Activated CD4-positive, alpha-beta T cell treated with anti-CD3 and anti-CD28 coated beads, Interleukin-2, Interleukin-6, amounts not matched to agents 100 ng/mL and 50 ng/mL, durations not matched to agents 16 hours and 8 hours (primary cell): Measurements from ENCODE around the gene SLC12A7.

Source experiments
- DNase-seq: peaks from one replicate; pipeline ENCODE4 v3.0.0-alpha.2; 2020

SLC12A7 gene

DNA sequence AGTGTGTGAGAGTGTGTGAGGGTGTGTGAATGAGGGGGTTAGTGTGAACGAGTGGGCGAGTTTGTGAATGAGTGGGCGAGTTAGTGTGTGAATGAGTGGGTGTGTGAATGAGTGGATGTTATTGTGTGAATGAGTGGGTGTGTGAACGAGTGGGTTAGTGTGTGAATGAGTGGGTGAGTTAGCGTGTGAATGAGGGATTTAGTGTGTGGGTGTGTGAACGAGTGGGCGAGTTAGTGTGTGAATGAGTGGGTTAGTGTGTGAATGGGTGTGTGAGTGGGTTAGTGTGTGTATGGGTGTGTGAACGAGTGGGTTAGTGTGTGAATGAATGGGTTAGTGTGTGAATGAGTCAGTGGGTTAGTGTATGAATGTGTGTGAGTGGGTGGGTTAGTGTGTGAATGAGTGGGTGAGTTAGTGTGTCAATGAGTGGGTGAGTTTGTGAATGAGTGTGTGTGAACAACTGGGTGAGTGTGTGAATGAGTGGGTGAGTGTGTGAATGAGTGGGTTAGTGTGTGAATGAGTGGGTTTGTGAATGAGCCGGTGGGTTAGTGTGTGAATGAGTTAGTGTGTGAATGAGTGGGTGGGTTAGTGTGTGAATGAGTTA, 65.8 kb downstream of the SLC12A7 start:
- no peak for DNase-seq

- DNase-seq, result no peak
These were observed 67.7 kb downstream of the SLC12A7 start for GRCh38 chr5:1044117-1044516.

GRCh38 chr5:1043327-1043726, 68.5 kb downstream of the SLC12A7 start:
- no peak for DNase-seq

GRCh38 chr5:1042626-1043025, 69.2 kb downstream of the SLC12A7 start:
- DNase-seq, result no peak

DNA sequence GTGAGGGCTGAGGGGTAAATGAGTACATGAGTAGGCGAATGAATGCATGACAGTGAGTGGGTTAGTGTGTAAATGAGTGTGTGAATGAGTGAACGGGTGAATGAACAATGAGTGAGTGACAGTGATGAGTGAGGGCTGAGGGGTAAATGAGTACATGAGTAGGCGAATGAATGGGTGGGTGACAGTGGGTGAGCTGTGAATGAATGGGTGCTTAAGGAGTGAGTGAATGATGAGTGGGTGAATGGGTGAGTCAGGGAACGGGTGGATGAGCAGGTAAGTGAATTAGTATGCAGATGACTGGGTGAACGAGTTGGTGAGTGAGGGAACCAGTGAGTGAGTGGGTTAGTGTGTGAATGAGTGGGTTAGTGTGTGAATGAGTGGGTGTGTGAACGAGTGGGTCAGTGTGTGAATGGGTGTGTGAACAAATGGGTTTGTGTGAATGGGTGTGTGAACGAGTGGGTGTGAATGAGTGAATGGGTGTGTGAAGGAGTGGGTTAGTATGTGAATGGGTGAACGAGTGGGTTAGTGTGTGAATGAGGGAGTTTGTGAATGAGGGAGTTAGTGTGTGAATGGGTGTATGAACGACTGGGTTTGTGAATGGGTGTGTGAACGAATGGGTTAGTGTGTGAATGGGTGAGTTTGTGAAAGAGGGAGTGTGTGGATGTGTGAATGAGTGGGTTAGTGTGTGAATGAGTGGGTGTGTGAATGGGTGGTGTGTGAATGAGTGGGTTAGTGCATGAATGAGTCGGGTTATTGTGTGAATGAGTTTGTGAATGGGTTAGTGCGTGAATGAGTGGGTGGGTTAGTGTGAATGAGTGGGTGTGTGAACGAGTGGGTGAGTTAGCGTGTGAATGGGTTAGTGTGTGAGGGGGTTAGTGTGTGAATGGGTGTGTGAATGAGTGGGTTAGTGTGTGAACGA, 70.4 kb downstream of the SLC12A7 start:
- DNase-seq, result no peak

DNA sequence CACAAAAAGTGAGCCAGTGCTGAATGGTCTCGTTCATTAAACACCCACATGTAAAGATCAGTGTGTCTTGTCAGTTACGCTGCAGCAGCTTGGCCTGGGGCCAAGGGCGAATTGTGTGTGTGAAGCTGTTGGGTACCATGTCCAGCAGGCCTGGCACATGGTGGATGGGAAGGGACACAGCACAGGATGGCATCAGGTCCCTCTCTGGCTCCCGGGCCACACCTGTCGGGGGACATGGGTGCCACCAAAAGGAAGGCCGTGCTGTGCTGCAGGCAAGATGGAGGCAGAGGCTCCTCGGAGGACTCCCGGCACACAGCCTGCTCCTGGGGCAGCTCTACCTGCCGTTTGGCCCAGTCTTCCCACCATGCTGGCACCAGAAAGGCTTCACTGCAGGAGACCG, 71.3 kb downstream of the SLC12A7 start:
- DNase-seq, result no peak

GRCh38 chr5:1039706-1040260, 72.1 kb downstream of the SLC12A7 start:
- DNase-seq, result no peak

GRCh38 chr5:1039210-1039548, 72.7 kb downstream of the SLC12A7 start:
- DNase-seq, result no peak

DNA sequence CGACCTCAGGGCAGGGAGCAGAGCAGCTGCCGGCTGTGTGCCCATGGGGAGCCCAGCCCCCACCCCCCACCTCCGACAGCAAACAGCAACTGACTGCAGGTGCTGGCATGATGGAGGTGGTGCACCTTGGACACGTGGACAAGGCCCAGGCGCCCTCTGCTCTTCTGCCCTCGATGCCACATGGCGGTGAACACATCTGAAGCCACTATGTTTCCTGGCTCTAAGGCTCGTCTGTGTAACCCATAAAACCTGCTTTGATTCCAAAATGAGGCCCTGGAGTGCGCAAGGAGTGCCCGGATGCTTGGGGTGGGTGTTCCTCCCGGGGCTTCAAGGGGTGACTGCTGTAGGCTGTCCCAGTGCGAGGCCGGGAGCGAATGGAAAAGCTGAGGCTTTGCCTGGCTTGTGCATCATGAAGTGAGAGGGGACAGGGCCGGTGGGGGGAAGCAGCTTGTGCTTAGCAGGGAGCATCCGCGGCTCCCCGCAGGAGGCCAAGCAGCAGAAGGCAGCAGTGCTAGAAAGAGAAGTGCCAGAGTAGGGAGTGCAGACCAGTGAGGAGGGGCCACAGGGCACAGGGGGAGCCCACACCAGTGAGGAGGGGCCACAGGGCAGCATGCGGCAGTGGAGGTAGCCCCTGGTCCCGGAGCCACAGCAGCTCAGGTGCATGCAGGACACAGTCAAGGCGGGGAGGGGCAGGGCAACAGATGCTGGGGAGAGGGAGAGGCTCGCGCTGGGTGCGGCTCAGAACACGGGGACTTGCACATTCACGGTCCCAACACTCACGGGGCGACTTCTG, 73.2 kb downstream of the SLC12A7 start:
- no peak for DNase-seq

DNA sequence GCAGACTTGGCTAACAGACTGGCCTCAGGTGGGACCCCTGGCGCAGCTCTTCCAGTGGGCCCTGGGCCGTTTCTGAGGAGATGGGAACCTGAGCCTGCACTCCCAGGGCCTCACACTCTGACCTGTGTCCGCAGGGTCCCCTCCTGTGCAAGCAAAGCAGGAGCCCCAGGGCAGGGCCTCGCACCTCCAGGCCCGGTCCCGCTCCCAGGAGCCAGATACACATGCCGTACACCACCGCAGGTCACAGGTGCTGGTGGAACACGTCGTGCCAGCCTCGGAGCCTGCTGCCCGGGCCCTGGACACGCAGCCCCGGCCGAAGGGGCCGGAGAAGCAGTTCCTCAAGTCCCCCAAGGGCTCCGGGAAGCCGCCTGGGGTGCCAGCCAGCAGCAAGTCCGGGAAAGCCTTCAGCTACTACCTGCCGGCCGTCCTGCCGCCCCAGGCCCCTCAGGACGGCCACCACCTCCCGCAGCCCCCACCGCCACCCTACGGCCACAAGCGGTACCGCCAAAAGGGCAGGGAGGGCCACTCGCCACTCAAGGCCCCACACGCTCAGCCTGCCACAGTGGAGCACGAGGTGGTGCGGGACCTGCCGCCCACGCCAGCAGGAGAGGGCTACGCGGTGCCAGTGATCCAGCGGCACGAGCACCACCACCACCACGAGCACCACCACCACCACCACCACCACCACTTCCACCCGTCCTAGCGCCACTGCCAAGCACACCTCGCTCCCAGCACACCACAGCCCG, 74.0 kb downstream of the SLC12A7 start:
- no peak for DNase-seq

- no peak for DNase-seq
These were observed 74.7 kb downstream of the SLC12A7 start for GRCh38 chr5:1037123-1037670.

- no peak for DNase-seq
These were observed 75.2 kb downstream of the SLC12A7 start for GRCh38 chr5:1036504-1037122.

GRCh38 chr5:1035421-1036405, 76.2 kb downstream of the SLC12A7 start:
- DNase-seq, result no peak

DNA sequence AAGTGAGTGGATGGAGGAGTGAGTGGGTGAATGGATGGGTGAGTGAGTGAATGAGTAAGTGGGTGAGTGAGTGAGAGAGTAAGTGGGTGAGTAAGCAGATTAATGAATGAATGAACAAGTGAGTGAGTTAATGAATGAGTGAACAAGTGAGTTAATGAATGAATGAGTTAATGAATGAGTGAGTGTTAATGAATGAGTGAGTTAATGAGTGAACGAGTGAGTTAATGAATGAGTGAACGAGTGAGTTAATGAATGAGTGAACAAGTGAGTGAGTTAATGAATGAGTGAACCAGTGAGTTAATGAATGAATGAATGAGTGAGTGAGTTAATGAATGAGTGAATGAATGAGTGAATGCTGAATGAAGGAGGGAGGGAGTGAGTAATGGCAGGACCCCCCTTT, 76.9 kb downstream of the SLC12A7 start:
- DNase-seq, result no peak

DNA sequence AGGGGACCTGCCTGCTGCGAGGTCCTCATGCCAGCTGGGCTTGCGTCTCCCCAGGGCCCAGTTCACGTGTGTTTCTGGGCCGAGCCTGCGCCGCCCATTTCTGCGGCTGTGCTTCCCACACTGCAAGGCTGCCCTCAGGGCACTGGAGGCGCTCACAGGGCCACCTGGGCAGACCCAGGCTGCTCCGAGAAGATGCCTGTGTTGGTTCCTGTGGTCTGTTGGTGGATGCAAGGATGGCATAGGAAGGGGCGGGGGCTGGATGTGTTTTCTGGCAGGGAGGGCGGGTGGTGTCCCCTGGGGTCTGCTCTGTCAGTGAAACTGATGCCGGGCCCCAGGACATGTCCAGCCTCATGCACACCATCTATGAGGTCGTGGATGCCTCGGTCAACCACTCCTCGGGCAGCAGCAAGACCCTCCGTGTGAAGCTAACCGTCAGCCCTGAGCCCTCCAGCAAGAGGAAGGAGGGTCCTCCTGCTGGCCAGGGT, 77.4 kb downstream of the SLC12A7 start:
- DNase-seq, result no peak

- DNase-seq, result no peak
These were observed 78.0 kb downstream of the SLC12A7 start for GRCh38 chr5:1033606-1034420.

GRCh38 chr5:1033178-1033577, 78.7 kb downstream of the SLC12A7 start:
- DNase-seq, result no peak

DNA sequence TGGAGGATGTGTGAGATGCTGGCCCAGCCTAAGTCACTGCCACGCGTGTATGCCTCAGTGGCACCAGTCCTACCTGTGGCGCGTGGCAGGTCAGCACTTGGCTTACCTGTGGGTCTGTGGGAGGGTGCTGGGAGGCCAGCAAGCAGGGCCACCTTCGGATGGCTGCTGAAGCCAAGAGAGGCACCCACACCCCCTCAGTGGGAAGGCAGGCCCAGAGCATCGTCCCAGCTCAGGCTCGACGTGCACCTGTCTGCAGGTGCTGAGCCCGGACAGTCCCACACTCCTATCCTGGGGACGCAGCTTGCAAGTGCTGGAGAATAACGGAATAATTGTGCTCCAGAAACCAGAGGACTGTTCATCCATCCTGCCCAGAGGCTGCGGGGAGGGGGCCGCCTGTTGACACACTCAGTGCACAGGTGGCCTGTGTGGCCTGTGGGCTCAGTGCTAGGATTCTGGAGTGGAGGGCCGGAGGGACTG, 79.3 kb downstream of the SLC12A7 start:
- DNase-seq, result no peak

- DNase-seq, result no peak
These were observed 79.9 kb downstream of the SLC12A7 start for GRCh38 chr5:1032011-1032410.
